Hippocampal formation (tissue), 2 donors: Measurements from ENCODE around the gene PRR27.
"Not testable (repeated sequence)": the region's sequence is repeated elsewhere in the genome, so short reads cannot be mapped to it uniquely, and the experiment has no call there.

Experiments used
- DNase-seq, 2 donors: peaks; one replicate each; lab custom pipeline; 2025; lab: John Stamatoyannopoulos, UW

PRR27 gene

DNA sequence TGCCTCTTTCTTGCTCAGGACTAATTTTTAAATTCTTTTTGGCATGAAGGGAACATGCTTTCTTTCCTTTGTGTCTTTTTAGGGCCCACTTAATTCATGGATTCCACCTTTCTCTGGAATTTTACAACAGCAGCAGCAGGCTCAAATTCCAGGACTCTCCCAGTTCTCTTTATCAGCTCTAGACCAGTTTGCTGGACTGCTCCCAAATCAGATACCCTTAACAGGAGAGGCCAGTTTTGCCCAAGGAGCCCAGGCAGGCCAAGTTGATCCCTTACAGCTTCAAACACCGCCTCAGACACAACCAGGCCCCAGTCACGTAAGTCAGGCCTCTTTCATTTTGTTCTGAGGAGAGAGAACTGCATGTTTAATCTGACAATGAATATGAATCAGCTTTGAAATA lies 43.8 kb downstream of the PRR27 start:
- no peak for DNase-seq

DNA sequence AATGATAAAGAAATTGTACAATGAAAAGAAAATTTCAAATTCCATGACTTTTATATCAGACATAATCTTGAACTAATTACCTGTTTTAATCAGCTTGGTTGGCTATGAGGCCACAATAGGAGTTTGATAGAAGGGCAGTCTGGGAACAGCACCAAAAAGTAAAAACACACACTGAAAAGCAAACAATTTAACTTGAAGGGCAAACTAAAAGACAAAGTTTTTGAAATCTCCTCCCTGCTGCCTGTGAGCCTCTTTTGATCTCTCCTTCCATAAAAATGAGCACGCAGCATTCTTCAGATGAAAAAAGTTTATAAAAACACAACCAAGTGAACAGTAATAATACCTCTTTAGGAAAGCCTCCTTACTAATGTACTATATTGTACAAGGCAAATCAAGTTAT lies 49.6 kb downstream of the PRR27 start:
- no peak for DNase-seq

DNA sequence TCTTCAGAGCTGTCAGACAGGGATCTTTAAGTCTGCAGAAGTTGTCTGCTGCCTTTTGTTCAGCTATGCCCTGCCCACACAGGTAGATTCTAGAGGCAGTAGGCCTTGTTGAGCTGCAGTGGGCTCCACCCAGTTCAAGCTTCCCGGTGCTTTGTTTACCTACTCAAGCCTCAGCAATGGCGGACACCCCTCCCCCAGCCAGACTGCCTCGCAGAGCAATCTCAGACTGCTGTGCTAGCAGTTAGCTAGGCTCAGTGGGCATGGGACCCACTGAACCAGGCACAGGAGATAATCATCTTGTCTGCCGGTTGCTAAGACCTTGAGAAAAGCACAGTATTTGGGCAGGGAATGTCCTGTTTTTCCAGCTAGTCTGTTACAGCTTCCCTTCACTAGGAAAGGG lies 58.7 kb downstream of the PRR27 start:
- DNase-seq: not testable (repeated sequence)
